HG03457 (cell line): ENCODE data around the gene MISP3.
"Not testable (repeated sequence)": the region's sequence is repeated elsewhere in the genome, so short reads cannot be mapped to it uniquely, and the experiment has no call there.

Experiments used
- ATAC-seq: cut with Tn5 transposase; IDR thresholded peaks from one replicate; pipeline ENCODE4 v1.9.1; 2021; ENCODE audit warnings: moderate number of reproducible peaks; ENCODE audit not compliant: unreplicated experiment

The MISP3 gene

GRCh38 chr19:14072535-14073260 is at the start of gene MISP3:
Gene MISP3 (plus strand): TSS chr19:14072786. CDS start chr19:14073310, 524 bp downstream.
- no peak for ATAC-seq

GRCh38 chr19:14023404-14024235 is 49.0 kb upstream of the MISP3 start:
- ATAC-seq = no peak

- not testable (repeated sequence) for ATAC-seq
These were observed 45.9 kb upstream of the MISP3 start for GRCh38 chr19:14026652-14027192.

GRCh38 chr19:14027856-14028450 is 44.6 kb upstream of the MISP3 start, which contains the start of gene RLN3:
Gene RLN3 (plus strand): TSS chr19:14028148. CDS start chr19:14028205, 57 bp downstream.
- no peak for ATAC-seq

- ATAC-seq = no peak
These were observed 43.7 kb upstream of the MISP3 start for GRCh38 chr19:14028901-14029300.

GRCh38 chr19:14030997-14031718 is 41.4 kb upstream of the MISP3 start:
- no peak for ATAC-seq

GRCh38 chr19:14031719-14032480 is 40.7 kb upstream of the MISP3 start, which contains the start of gene IL27RA:
Gene IL27RA (plus strand): TSS chr19:14031762. CDS start chr19:14031873, 111 bp downstream.
- no peak for ATAC-seq

GRCh38 chr19:14033946-14034345 is 38.6 kb upstream of the MISP3 start:
- ATAC-seq = no peak

- not testable (repeated sequence) for ATAC-seq
These were observed 37.4 kb upstream of the MISP3 start for GRCh38 chr19:14035159-14035558.

- ATAC-seq = no peak
These were observed 36.9 kb upstream of the MISP3 start for GRCh38 chr19:14035706-14036105.

- ATAC-seq = no peak
These were observed 33.4 kb upstream of the MISP3 start for GRCh38 chr19:14039181-14039580.

GRCh38 chr19:14042659-14043608 is 29.7 kb upstream of the MISP3 start:
- not testable (repeated sequence) for ATAC-seq

- not testable (repeated sequence) for ATAC-seq
These were observed 24.7 kb upstream of the MISP3 start for GRCh38 chr19:14047866-14048265.

- no peak for ATAC-seq
These were observed 24.0 kb upstream of the MISP3 start for GRCh38 chr19:14048443-14049153.

- no peak for ATAC-seq
These were observed 22.1 kb upstream of the MISP3 start for GRCh38 chr19:14050512-14050911.

GRCh38 chr19:14050961-14051360 is 21.6 kb upstream of the MISP3 start:
- not testable (repeated sequence) for ATAC-seq

GRCh38 chr19:14051980-14052379 is 20.6 kb upstream of the MISP3 start:
- no peak for ATAC-seq

GRCh38 chr19:14052470-14052869 is 20.1 kb upstream of the MISP3 start:
- no peak for ATAC-seq
